HepG2 (cell line): ENCODE data around the gene SRD5A2. TPM values are rescaled to one million over a fixed set of nuclear protein-coding genes. Genes with fewer than 3 reads are reported as not detected.

Experiments used
- ATAC-seq: fragments of 200-7000 bp; cut with Tn5 transposase; 3 replicates; pipeline ENCODE4 v1.9.1; 2020; ENCODE audit warnings: mild to moderate bottlenecking, moderate library complexity
- BruUV-seq: library from RNA; stranded (reverse); fragments of 400-500 nt; replicated peaks from 2 replicates; lab custom pipeline; 2021; lab: Mats Ljungman, UMichigan
- CTCF ChIA-PET: fragments of 300-600 bp; formaldehyde crosslinking; extraction: SDS; loops from one replicate; lab custom pipeline; 2021; ENCODE audit warnings: low total read pairs, inconsistent platforms, low intra/inter-chr PET ratio; lab: Yijun Ruan, JAX
- POLR2A ChIA-PET: fragments of 350-600 bp; sonication (Branson Sonifier 250); formaldehyde crosslinking; loops from one replicate; lab custom pipeline; 2020; ENCODE audit warnings: antibody characterized with exemption, inconsistent platforms; lab: Yijun Ruan, JAX
- DNase-seq: peaks from one replicate; pipeline ENCODE4 v3.0.0-alpha.2; 2015; ENCODE audit warnings: low spot score
- FAIRE-seq: peaks from 3 replicates; lab custom pipeline; 2011; peaks lifted over from hg19 to GRCh38; lab: Jason Lieb, UNC
- H2AFZ ChIP-seq: one replicate; pipeline ENCODE4 v1.6.1; 2011; ENCODE audit warnings: low read length, inconsistent platforms
- H3K27ac ChIP-seq: fragments of 300-600 bp; 3 replicates; pipeline ENCODE4 v1.8.0; 2011; ENCODE audit warnings: mixed run types, mild to moderate bottlenecking, mixed read lengths, low read length, inconsistent platforms; ENCODE audit not compliant: insufficient read depth; ENCODE audit errors: extremely low read length
- H3K27me3 ChIP-seq, 2 experiments: fragments of 200-600 bp in 1 of 2; 2 replicates in 1 of 2; 3 replicates in 1 of 2; pipeline versions ENCODE4 v1.6.0 to v1.8.0; 2011; ENCODE audit warnings: low read length in 2 of 2, mild to moderate bottlenecking in 2 of 2, moderate library complexity in 2 of 2, inconsistent platforms in 1 of 2; ENCODE audit not compliant: insufficient read depth in 2 of 2, control insufficient read depth in 1 of 2
- H3K36me3 ChIP-seq, 2 experiments: fragments of 200-600 bp in 1 of 2; replicated peaks in 1 of 2; 2 replicates in 1 of 2; 3 replicates in 1 of 2; pipeline versions ENCODE4 v1.5.1 to v1.8.0; 2011; ENCODE audit warnings: low read length in 2 of 2, inconsistent platforms in 1 of 2; ENCODE audit not compliant: insufficient read depth in 2 of 2, control insufficient read depth in 1 of 2
- H3K4me1 ChIP-seq: 2 replicates; pipeline ENCODE4 v1.5.1; 2012; ENCODE audit warnings: low read length, inconsistent platforms; ENCODE audit not compliant: insufficient read depth
- H3K4me2 ChIP-seq: 2 replicates; pipeline ENCODE4 v1.6.0; 2011; ENCODE audit warnings: low read depth, low read length, inconsistent platforms
- H3K4me3 ChIP-seq, 3 experiments: fragments of 200-600 bp in 1 of 3; sonication (generic), shearing (Covaris generic) in 1 of 3; replicated peaks in 1 of 3; 2 replicates each; pipeline ENCODE4 v1.5.1; 2011 to 2016; ENCODE audit warnings: low read length in 3 of 3, inconsistent platforms in 2 of 3, low read depth in 2 of 3, mild to moderate bottlenecking in 2 of 3, control low read depth in 1 of 3, mixed read lengths in 1 of 3; ENCODE audit not compliant: insufficient read depth in 1 of 3
- H3K79me2 ChIP-seq: one replicate; pipeline ENCODE4 v1.6.1; 2011; ENCODE audit warnings: low read length, inconsistent platforms; ENCODE audit not compliant: insufficient read depth
- H3K9ac ChIP-seq: 2 replicates; pipeline ENCODE4 v1.6.0; 2011; ENCODE audit warnings: mild to moderate bottlenecking, low read depth, low read length, inconsistent platforms; ENCODE audit not compliant: insufficient read depth
- H3K9me3 ChIP-seq: 2 replicates; pipeline ENCODE4 v1.5.1; 2012; ENCODE audit warnings: mild to moderate bottlenecking, low read length
- H4K20me1 ChIP-seq: 2 replicates; pipeline ENCODE4 v1.6.0; 2011; ENCODE audit warnings: inconsistent platforms, mild to moderate bottlenecking, low read length, moderate library complexity; ENCODE audit not compliant: insufficient read depth
- JUN ChIP-seq: sonication (generic); formaldehyde crosslinking; IDR thresholded peaks from 2 replicates; pipeline ENCODE4 v1.4.0; 2020; ENCODE audit warnings: mild to moderate bottlenecking, missing genetic modification reagents
- MAZ ChIP-seq, 2 experiments: sonication (generic) in 1 of 2; formaldehyde crosslinking in 1 of 2; IDR thresholded peaks; 2 replicates each; pipeline versions ENCODE4 v1.5.0 to v1.6.1; 2012 to 2020; ENCODE audit warnings: low read depth in 2 of 2, mild to moderate bottlenecking in 2 of 2, borderline replicate concordance in 1 of 2, improper control_type of control experiment in 1 of 2, low read length in 1 of 2, missing genetic modification reagents in 1 of 2, moderate library complexity in 1 of 2
- NFAT5 ChIP-seq: sonication (generic); formaldehyde crosslinking; IDR thresholded peaks from 2 replicates; pipeline ENCODE4 v1.4.0; 2020; ENCODE audit warnings: missing genetic modification reagents
- NFATC3 ChIP-seq: sonication (generic); formaldehyde crosslinking; IDR thresholded peaks from 2 replicates; pipeline ENCODE4 v1.5.1; 2020; ENCODE audit warnings: mild to moderate bottlenecking, missing genetic modification reagents
- RARA ChIP-seq: IDR thresholded peaks from 2 replicates; pipeline ENCODE4 v1.6.1; 2016; ENCODE audit warnings: missing genetic modification reagents, missing compliant biosample characterization
- SP4 ChIP-seq: sonication (generic); formaldehyde crosslinking; IDR thresholded peaks from 2 replicates; pipeline ENCODE4 v1.8.1; 2023; ENCODE audit warnings: mild to moderate bottlenecking, missing genetic modification reagents
- YEATS2 ChIP-seq: sonication (generic); formaldehyde crosslinking; IDR thresholded peaks from 2 replicates; pipeline ENCODE4 v1.4.0; 2020; ENCODE audit warnings: missing genetic modification reagents, borderline replicate concordance
- ZNF446 ChIP-seq: sonication (generic); formaldehyde crosslinking; IDR thresholded peaks from 2 replicates; pipeline ENCODE4 v1.5.0; 2020; ENCODE audit warnings: mild to moderate bottlenecking, missing genetic modification reagents
- ZNF563 ChIP-seq: sonication (generic); formaldehyde crosslinking; IDR thresholded peaks from 2 replicates; pipeline ENCODE4 v1.8.0; 2022; ENCODE audit warnings: mild to moderate bottlenecking, moderate library complexity, missing genetic modification reagents
- ZSCAN5A ChIP-seq: sonication (generic); formaldehyde crosslinking; IDR thresholded peaks from 2 replicates; pipeline ENCODE4 v1.8.0; 2022; ENCODE audit warnings: mild to moderate bottlenecking, missing genetic modification reagents, borderline replicate concordance
- WGBS: methylation state at CpG from one replicate; pipeline ENCODE4 v1.1.6; 2017; ENCODE audit warnings: low lambda C conversion rate; 5-methylcytosine and 5-hydroxymethylcytosine counted together
- in situ Hi-C: cut with HindIII; loops from 2 replicates; pipeline ENCODE4 v1.10.0; 2017; ENCODE audit warnings: low pct_unique_long_range_greater_than_20kb; ENCODE audit not compliant: extremely low pct_ligation_motif_present
- intact Hi-C: fragments of 100-400 bp; cut with micrococcal nuclease; formaldehyde crosslinking; loops from one replicate; pipeline ENCODE4 v1.10.0; 2022; ENCODE audit not compliant: unreplicated experiment
- polyA plus RNA-seq, 8 experiments: library from polyadenylated mRNA; depleted of rRNA in 3 of 8; stranded (reverse) in 7 of 8; unstranded in 1 of 8; fragments of >200 nt; fragmentation: Illumina TruSeq in 4 of 8; extraction: Trizol in 4 of 8; gene quantifications; 2 replicates each; pipeline versions ENCODE4 v1.2.1 to v1.2.3, GENCODE V29; 2011 to 2016; ENCODE audit warnings: low read depth in 4 of 8, missing spikeins in 1 of 8, mixed read lengths in 1 of 8; ENCODE audit not compliant: insufficient read depth in 1 of 8
- total RNA-seq, 5 experiments: library from RNA; depleted of rRNA; stranded (reverse); fragments of >200 nt; fragmentation: Illumina TruSeq; extraction: Trizol; gene quantifications; 2 replicates each; pipeline ENCODE4 v1.2.3, GENCODE V29; 2016; ENCODE audit warnings: low read depth in 1 of 5
- TF ChIP-seq, protein P1 (sequence below): fragments of 450-650 bp; IDR thresholded peaks from 2 replicates; pipeline ENCODE4 v1.6.1; 2016
- TF ChIP-seq, protein P2 (sequence below): sonication (generic); formaldehyde crosslinking; IDR thresholded peaks from 2 replicates; pipeline ENCODE4 v1.4.0; 2020; ENCODE audit warnings: missing genetic modification reagents
- TF ChIP-seq, protein P3 (sequence below): IDR thresholded peaks from 2 replicates; pipeline ENCODE4 v1.6.1; 2016; ENCODE audit warnings: low read depth, control low read depth

Gene SRD5A2
- total and polyA plus RNA-seq, 2 of the 13 experiments (the other 11 are each of a cell fraction or from before 2014, with no cell fraction given) = 0.01 TPM; not detected in 1

- no peaks in the 10 kb centered on the region for H3K4me1 ChIP-seq
- DNase-seq (no peak), ATAC-seq (no peak), FAIRE-seq (no peak)
- H3K36me3 ChIP-seq = no peaks in the 10 kb centered on the region
- H3K4me2 ChIP-seq = no peak overlapping the region
- H3K9me3 ChIP-seq = peaks cover 6% of the 10 kb centered on the region; the same call in 1 of the 2 replicates
- no TSS peak for BruUV-seq
- CTCF ChIA-PET = no interaction called here
- H2AFZ ChIP-seq = no peak overlapping the region
- intact Hi-C loops (no loop called here), in situ Hi-C loops (no loop called here)
- H3K4me3 ChIP-seq = no peak overlapping the region
- POLR2A ChIA-PET = no interaction called here
- no peaks in the 10 kb centered on the region for H4K20me1 ChIP-seq
- no peak overlapping the region for H3K27ac ChIP-seq
- H3K79me2 ChIP-seq = no peaks in the 10 kb centered on the region
- 0% methylated on average over 2 of the region's 2 CpGs for WGBS
- no peak overlapping the region for H3K9ac ChIP-seq
- no peaks in the 10 kb centered on the region for H3K27me3 ChIP-seq
- TF ChIP-seq NFATC3 (CRISPR knock-in tag) = no peak
- no peak for TF ChIP-seq ZNF446
- TF ChIP-seq ZNF563 = no peak
- TF ChIP-seq NFAT5 (CRISPR knock-in tag) = no peak
- TF ChIP-seq ZSCAN5A = no peak
- no peak for TF ChIP-seq JUN (CRISPR knock-in tag)
- TF ChIP-seq, protein P1, sequence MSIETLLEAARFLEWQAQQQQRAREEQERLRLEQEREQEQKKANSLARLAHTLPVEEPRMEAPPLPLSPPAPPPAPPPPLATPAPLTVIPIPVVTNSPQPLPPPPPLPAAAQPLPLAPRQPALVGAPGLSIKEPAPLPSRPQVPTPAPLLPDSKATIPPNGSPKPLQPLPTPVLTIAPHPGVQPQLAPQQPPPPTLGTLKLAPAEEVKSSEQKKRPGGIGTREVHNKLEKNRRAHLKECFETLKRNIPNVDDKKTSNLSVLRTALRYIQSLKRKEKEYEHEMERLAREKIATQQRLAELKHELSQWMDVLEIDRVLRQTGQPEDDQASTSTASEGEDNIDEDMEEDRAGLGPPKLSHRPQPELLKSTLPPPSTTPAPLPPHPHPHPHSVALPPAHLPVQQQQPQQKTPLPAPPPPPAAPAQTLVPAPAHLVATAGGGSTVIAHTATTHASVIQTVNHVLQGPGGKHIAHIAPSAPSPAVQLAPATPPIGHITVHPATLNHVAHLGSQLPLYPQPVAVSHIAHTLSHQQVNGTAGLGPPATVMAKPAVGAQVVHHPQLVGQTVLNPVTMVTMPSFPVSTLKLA = no peak
- no peak for TF ChIP-seq YEATS2 (CRISPR knock-in tag)
- no peak for TF ChIP-seq RARA (CRISPR knock-in tag)
- TF ChIP-seq SP4 (CRISPR knock-in tag) = no peak
- TF ChIP-seq, protein P2, sequence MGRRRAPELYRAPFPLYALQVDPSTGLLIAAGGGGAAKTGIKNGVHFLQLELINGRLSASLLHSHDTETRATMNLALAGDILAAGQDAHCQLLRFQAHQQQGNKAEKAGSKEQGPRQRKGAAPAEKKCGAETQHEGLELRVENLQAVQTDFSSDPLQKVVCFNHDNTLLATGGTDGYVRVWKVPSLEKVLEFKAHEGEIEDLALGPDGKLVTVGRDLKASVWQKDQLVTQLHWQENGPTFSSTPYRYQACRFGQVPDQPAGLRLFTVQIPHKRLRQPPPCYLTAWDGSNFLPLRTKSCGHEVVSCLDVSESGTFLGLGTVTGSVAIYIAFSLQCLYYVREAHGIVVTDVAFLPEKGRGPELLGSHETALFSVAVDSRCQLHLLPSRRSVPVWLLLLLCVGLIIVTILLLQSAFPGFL (CRISPR knock-in tag) = no peak
- no peak for TF ChIP-seq MAZ (IDR thresholded peaks at IDR 0.05; ENCODE audit: borderline replicate concordance, low read depth, low read length)
- TF ChIP-seq MAZ (CRISPR knock-in tag; IDR thresholded peaks at IDR 0.05; ENCODE audit: low read depth) = no peak
- TF ChIP-seq, protein P3, sequence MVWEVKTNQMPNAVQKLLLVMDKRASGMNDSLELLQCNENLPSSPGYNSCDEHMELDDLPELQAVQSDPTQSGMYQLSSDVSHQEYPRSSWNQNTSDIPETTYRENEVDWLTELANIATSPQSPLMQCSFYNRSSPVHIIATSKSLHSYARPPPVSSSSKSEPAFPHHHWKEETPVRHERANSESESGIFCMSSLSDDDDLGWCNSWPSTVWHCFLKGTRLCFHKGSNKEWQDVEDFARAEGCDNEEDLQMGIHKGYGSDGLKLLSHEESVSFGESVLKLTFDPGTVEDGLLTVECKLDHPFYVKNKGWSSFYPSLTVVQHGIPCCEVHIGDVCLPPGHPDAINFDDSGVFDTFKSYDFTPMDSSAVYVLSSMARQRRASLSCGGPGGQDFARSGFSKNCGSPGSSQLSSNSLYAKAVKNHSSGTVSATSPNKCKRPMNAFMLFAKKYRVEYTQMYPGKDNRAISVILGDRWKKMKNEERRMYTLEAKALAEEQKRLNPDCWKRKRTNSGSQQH (CRISPR knock-in tag) = no peak
Measured at GRCh38 chr2:31547485-31547884, 33.3 kb downstream of the SRD5A2 start.
